ENCODE measurements around the gene WDR82.

The WDR82 gene

DNA sequence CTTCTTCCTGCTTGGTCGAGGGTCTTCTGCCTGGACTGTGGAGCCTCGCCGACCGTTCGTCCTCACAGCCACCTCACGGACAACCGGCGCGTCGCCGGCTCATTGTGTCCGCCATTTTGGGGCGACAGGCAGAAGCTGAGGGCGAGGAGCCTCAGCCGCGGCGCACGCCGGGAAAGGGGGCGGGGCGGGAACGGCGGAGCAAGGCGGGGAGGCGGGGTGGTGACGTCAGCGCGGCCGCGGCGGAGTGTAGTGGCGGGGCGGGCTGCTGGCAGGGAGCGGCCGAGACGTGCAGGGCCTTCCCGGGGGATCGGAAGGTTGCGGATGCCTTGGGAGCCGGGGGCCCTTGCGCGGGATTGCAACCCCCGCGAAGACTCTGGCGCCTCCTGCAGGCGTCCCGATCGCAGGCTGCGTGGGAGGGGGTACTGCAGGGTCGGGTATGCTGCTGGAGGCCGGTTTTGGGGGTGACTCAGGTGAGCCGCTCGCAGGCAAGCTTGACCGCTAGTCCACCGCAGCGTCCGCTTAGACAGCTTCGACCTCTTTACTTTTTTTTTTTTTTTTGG, at the start of gene WDR82:
Gene WDR82, minus strand, starts transcription at position 140 of the 560 bp plus-strand sequence. CDS start 288 bp downstream, outside the sequence.
- TF ChIP-seq GATA3 (IDR thresholded peaks at IDR 0.05; ENCODE audit: low read depth, low read length) (no peak), GATA2 (IDR thresholded peaks at IDR 0.05; ENCODE audit: low read depth, low read length) (no peak)

- TF ChIP-seq GATA2 (IDR thresholded peaks at IDR 0.05; ENCODE audit: low read depth, low read length) (no peak), GATA3 (IDR thresholded peaks at IDR 0.05; ENCODE audit: low read depth, low read length) (no peak)
Observed at GRCh38 chr3:52327486-52328290, 49.2 kb upstream of the WDR82 start.

DNA sequence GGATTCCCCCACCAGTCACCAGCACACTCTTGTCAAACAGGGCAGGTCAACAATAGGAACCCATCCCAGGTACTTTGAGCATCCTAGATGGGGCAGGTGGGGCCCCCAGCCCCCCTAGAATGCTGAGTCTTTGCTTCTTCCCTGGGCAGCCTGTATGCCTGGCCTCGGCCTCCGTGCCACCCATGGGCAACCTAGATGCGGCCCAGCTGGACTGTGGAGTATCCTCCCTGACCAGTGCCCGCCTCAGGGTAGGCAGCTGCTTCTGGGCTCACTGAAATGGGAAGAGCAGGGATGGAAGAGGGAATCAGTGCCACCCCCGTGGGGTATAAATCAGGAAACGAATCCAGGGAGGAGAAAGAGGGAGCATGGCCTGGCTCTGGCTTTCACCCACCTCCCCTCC, 48.5 kb upstream of the WDR82 start:
- TF ChIP-seq GATA2 (IDR thresholded peaks at IDR 0.05; ENCODE audit: low read depth, low read length) (no peak), GATA3 (IDR thresholded peaks at IDR 0.05; ENCODE audit: low read depth, low read length) (no peak)

- TF ChIP-seq GATA3 (IDR thresholded peaks at IDR 0.05; ENCODE audit: low read depth, low read length) (no peak), GATA2 (IDR thresholded peaks at IDR 0.05; ENCODE audit: low read depth, low read length) (no peak)
Observed at GRCh38 chr3:52325686-52326085, 47.2 kb upstream of the WDR82 start.

DNA sequence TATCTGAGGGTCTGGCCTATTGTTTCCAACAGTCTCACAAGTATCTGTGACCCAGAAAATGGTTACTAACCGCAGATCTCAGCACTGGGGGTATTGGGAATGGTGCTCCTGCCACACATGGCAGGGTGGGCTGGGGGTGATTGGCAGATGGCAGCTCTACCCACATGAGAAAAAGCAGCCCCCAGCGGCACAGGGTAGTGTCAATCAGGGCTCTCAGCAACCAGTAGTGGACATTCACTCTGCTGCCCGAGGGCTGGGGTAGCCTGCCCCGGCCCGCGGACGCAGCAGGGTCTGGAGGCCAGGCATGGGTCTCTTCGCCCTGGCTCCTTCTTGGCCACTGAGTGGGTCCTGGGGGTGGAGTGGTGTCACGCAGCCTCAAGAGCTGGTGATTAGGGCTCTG, 46.2 kb upstream of the WDR82 start:
- no peak for TF ChIP-seq GATA3 (IDR thresholded peaks at IDR 0.05; ENCODE audit: low read depth, low read length)
- no peak for TF ChIP-seq GATA2 (IDR thresholded peaks at IDR 0.05; ENCODE audit: low read depth, low read length)

DNA sequence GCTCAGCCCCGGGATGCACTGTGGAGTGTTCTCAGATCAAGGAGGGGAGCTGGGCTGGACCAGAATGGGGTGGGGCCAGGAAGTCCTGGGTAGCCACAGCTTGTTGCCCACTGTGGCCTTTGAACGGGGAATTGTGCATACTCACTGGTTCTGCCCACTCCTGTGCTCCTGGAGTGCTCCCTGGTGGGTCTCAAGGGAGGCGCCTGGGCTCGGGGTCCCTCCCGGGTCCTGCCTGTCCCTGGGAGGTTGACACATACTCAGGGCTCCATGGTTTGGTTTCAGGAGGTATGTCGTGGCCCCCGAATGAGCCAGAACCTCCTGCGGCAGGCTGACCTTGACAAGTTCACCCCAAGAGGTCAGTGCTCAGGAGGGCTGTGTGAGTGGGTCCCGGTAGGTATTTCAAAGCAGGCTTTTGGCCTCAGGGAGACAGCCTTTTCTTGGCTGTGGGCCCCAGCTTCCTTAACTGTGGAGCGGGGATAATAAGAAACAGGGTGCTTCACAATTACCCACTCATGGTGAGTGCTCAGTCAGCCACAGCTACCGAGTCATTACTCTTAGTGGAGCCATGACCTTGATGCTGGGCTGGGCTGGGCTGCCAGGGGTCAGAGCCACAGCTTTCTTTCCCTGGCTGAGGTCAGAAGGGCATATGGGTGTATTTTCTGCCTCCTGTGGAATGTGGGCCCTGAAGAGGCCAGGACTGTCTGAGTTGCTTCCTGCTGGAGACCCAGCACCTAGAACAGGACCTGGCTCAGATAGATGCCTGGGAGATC, 45.3 kb upstream of the WDR82 start:
- TF ChIP-seq GATA2 (IDR thresholded peaks at IDR 0.05; ENCODE audit: low read depth, low read length): no peak
- no peak for TF ChIP-seq GATA3 (IDR thresholded peaks at IDR 0.05; ENCODE audit: low read depth, low read length)

GRCh38 chr3:52322466-52322865, 44.0 kb upstream of the WDR82 start:
- no peak for TF ChIP-seq GATA3 (IDR thresholded peaks at IDR 0.05; ENCODE audit: low read depth, low read length)
- TF ChIP-seq GATA2 (IDR thresholded peaks at IDR 0.05; ENCODE audit: low read depth, low read length): no peak

DNA sequence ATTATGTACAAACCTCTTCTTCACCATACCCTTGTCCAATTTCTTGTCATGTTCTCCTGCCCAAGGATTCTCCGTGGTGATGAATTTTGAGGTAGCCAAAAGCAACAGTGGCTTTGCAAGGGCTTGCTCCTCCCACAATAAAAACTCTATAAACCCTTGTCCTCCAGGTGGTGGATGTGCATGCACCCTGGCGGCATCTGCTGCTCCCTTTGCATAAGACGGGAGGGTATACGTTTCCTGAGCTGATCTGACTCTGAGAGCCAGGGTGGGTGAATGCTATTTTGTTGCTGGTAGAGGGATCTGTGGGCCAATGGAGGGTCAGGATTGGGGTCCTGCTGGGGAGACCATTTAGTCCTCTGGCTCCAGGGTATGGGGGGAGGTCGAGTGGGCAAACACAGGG, 43.0 kb upstream of the WDR82 start:
- TF ChIP-seq GATA3 (IDR thresholded peaks at IDR 0.05; ENCODE audit: low read depth, low read length) (no peak), GATA2 (IDR thresholded peaks at IDR 0.05; ENCODE audit: low read depth, low read length) (no peak)

- no peak for TF ChIP-seq GATA2 (IDR thresholded peaks at IDR 0.05; ENCODE audit: low read depth, low read length)
- TF ChIP-seq GATA3 (IDR thresholded peaks at IDR 0.05; ENCODE audit: low read depth, low read length): no peak
Observed at GRCh38 chr3:52319921-52320595, 41.6 kb upstream of the WDR82 start.

DNA sequence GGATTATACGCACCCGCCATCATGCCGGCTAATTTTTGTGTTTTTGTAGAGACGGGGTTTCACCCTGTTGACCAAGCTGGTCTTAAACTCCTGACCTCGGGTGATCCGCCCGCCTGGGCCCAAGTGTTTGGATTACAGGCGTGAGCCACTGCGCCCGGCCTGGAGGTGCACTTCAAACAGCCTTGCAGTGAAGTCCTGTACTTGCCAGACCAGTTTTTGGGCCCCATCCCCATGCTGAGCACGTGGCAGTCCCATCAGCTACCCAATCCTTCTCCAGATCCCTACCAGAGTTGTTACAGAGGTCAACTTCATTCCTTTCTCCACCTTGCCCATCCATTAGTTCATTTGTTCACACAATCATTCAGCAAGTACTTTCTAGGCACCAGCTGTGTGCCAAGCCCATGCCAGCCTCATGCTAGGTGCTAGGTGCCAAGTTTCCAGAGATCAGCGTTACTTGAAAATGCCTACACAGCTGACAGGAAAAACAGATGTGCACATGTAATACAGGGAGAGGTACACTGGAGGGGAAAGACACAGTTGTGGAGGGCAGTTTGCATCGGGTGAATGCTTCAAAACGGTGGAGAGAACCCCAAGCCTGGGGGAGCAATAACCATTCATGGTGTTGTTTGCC, 39.9 kb upstream of the WDR82 start:
- no peak for TF ChIP-seq GATA2 (IDR thresholded peaks at IDR 0.05; ENCODE audit: low read depth, low read length)

- TF ChIP-seq GATA3 (IDR thresholded peaks at IDR 0.05; ENCODE audit: low read depth, low read length) (no peak), GATA2 (IDR thresholded peaks at IDR 0.05; ENCODE audit: low read depth, low read length) (no peak)
Observed at GRCh38 chr3:52317208-52318000, 39.0 kb upstream of the WDR82 start.

- no peak for TF ChIP-seq GATA3 (IDR thresholded peaks at IDR 0.05; ENCODE audit: low read depth, low read length)
- TF ChIP-seq GATA2 (IDR thresholded peaks at IDR 0.05; ENCODE audit: low read depth, low read length): no peak
Observed at GRCh38 chr3:52315977-52316764, 37.7 kb upstream of the WDR82 start, which contains the start of gene DNAH1. Gene DNAH1, plus strand, starts transcription at chr3:52316319. Its CDS starts 6,124 bp downstream, at chr3:52322443.

Data from SH-SY5Y (cell line).